Sigmoid colon (tissue), 7 donors: Measurements from ENCODE around the gene MYLK. TPM values are rescaled to one million over a fixed set of nuclear protein-coding genes. Genes with fewer than 3 reads are reported as not detected.

ENCODE experiments used
- DNase-seq: peaks from one replicate; pipeline ENCODE4 v3.0.0-alpha.2; 2019
- H3K27ac ChIP-seq, 4 donors: fragments of 200-600 bp; sonication (generic); one replicate each; pipeline ENCODE4 v1.5.1; 2016 to 2019; ENCODE audit warnings: mild to moderate bottlenecking in 1 of 4
- H3K27me3 ChIP-seq, 3 donors: fragments of 200-600 bp; sonication (generic); one replicate each; pipeline ENCODE4 v1.5.1; 2019; ENCODE audit warnings: mild to moderate bottlenecking in 1 of 3
- H3K36me3 ChIP-seq, 4 donors: fragments of 200-600 bp; sonication (generic); one replicate each; pipeline ENCODE4 v1.5.1; 2016 to 2019
- H3K4me1 ChIP-seq, 4 donors: fragments of 200-600 bp; sonication (generic); one replicate each; pipeline ENCODE4 v1.5.1; 2017 to 2019
- H3K4me3 ChIP-seq, 4 donors: fragments of 200-600 bp; sonication (generic); one replicate each; pipeline ENCODE4 v1.5.1; 2017 to 2019; ENCODE audit warnings: mild to moderate bottlenecking in 2 of 4, moderate library complexity in 1 of 4
- H3K9me3 ChIP-seq, 4 donors: fragments of 200-600 bp in 3 of 4; sonication (generic) in 3 of 4; one replicate each; pipeline versions ENCODE4 v1.5.1 to v1.6.1; 2013 to 2019
- EP300 ChIP-seq, 4 donors: sonication (generic); formaldehyde crosslinking; IDR thresholded peaks; one replicate each; pipeline ENCODE4 v1.6.1; 2017; ENCODE audit warnings: antibody characterized with exemption in 4 of 4
- POLR2A ChIP-seq, 2 donors: fragments of 450-650 bp; IDR thresholded peaks; one replicate each; pipeline ENCODE4 v1.6.1; 2016; ENCODE audit warnings: antibody characterized with exemption in 2 of 2, mild to moderate bottlenecking in 2 of 2, moderate library complexity in 2 of 2
- POLR2AphosphoS5 ChIP-seq, 4 donors: sonication (generic); formaldehyde crosslinking; IDR thresholded peaks; one replicate each; pipeline ENCODE4 v1.6.1; 2017; ENCODE audit warnings: antibody characterized with exemption in 4 of 4
- WGBS, 2 donors: extraction: QIAGEN DNeasy Blood & Tissue Kit; methylation state at CpG; one replicate each; pipeline ENCODE4 v1.1.7; 2013; 5-methylcytosine and 5-hydroxymethylcytosine counted together
- intact Hi-C: fragments of 100-400 bp; cut with DNase I; formaldehyde crosslinking; loops from one replicate; pipeline ENCODE4 v1.15.1; 2023
- polyA plus RNA-seq, 3 donors: library from polyadenylated mRNA; stranded (reverse); fragments of 200-250 nt; gene quantifications; one replicate each; pipeline ENCODE4 v1.2.3, GENCODE V29; 2013
- total RNA-seq, 4 donors: library from RNA; depleted of rRNA; stranded (reverse); fragments of >200 nt; gene quantifications; one replicate each; pipeline ENCODE4 v1.1.0, GENCODE V29; 2016
- TF ChIP-seq, protein P1 (sequence below), 4 experiments: fragments of 450-650 bp in 3 of 4; fragments of 200-600 bp in 1 of 4; IDR thresholded peaks; one replicate each; pipeline ENCODE4 v1.5.1; 2016 to 2019; ENCODE audit warnings: antibody characterized with exemption in 4 of 4, mild to moderate bottlenecking in 3 of 4, moderate library complexity in 2 of 4
- donor health status: healthy with polysubstance abuse.
- donor health status: Bipolar disorder and iron deficiency.
- donor health status: healthy.

Gene MYLK
- total and polyA plus RNA-seq, 7 donors: 21.5 to 2,153 (median 1,169) TPM

DNA sequence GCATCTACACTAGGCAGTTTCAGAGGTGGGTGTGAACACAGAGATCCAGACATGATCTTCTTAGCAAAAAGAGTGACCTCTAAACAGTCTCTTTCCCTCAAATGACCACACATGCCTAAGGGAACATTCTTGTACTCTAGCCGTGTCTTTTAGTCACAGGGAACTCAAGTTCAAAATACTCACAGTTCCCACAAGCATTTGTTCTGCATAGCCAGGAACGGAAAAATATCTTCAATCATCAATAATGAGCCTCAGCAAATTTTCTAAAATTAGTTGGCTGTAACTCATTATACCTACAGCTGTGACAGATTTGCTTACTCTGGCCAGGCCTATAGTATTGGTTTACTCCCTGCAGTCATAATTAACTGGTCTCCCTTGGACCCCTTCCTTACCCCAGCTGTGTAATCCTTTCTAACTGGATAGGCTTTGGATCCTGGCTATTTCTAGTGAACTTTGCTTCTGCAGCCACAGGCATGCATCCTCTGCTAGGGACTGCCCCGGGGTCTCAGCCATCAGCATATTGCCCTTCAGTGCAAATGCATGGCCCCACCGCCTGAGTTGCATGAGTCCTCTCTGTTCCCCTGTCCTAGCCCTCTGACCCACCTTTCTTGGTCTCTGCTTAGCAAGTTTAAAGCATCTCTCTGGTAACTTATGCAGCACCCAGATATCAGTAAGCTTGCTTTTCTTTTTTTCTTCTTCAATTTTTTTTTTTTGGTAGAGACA, 243.2 kb downstream of the MYLK start:
- peak; percentile 40 for DNase-seq
- Histone ChIP-seq H3K27ac (peak overlapping the region; percentile 87 to 98 (median 92)), H3K27me3 (no peaks in the 10 kb centered on the region), H3K36me3 (peaks cover 24 to 74% (median 34%) of the 10 kb centered on the region in 4 donors), H3K4me3 (no peak overlapping the region), H3K9me3 (no peaks in the 10 kb centered on the region), H3K4me1 (peaks cover 0 to 98% (median 95%) of the 10 kb centered on the region in 4 donors)
- WGBS, 2 donors: 83 to 88% methylated on average over 4 of the region's 4 CpGs
- TF ChIP-seq, protein P1, sequence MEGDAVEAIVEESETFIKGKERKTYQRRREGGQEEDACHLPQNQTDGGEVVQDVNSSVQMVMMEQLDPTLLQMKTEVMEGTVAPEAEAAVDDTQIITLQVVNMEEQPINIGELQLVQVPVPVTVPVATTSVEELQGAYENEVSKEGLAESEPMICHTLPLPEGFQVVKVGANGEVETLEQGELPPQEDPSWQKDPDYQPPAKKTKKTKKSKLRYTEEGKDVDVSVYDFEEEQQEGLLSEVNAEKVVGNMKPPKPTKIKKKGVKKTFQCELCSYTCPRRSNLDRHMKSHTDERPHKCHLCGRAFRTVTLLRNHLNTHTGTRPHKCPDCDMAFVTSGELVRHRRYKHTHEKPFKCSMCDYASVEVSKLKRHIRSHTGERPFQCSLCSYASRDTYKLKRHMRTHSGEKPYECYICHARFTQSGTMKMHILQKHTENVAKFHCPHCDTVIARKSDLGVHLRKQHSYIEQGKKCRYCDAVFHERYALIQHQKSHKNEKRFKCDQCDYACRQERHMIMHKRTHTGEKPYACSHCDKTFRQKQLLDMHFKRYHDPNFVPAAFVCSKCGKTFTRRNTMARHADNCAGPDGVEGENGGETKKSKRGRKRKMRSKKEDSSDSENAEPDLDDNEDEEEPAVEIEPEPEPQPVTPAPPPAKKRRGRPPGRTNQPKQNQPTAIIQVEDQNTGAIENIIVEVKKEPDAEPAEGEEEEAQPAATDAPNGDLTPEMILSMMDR (IDR thresholded peaks at IDR 0.05): no peak
- no peak for TF ChIP-seq POLR2A (IDR thresholded peaks at IDR 0.05)
- peak in 1 of 4 donors; percentile 6 for TF ChIP-seq POLR2AphosphoS5 (IDR thresholded peaks at IDR 0.05)
- TF ChIP-seq EP300 (IDR thresholded peaks at IDR 0.05): peak in 2 of 4 donors; percentile 15 to 41
- intact Hi-C loops: no loop called here

DNA sequence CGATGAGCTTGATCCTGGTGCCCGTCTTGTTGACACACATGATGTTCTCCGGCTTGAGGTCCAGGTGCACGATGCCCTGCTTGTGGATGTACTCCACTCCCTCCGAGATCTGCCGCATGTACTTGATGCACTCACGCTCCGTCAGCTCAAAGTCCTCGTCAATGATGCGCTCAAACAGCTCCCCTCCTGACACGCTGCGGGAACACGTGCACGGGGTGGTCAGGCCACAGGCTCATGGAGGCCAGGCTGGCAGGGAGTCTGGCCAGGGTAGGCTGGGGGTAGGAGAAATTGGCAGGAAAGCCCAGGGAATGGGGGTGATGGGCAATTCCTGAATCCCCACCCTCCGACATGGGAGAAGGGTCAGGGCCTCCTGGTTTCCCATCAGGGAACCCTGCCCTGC, 243.8 kb downstream of the MYLK start:
- peak; percentile 72 for DNase-seq
- intact Hi-C loops: no loop called here
- Histone ChIP-seq H3K27me3 (no peaks in the 10 kb centered on the region), H3K4me3 (no peak overlapping the region), H3K36me3 (peaks cover 24 to 73% (median 31%) of the 10 kb centered on the region in 4 donors), H3K27ac (peak overlapping the region; percentile 87 to 98 (median 92)), H3K9me3 (no peaks in the 10 kb centered on the region), H3K4me1 (peaks cover 0 to 98% (median 95%) of the 10 kb centered on the region in 4 donors)
- TF ChIP-seq, protein P1 (IDR thresholded peaks at IDR 0.05): no peak
- peak in 2 of 4 donors; percentile 6 to 37 for TF ChIP-seq POLR2AphosphoS5 (IDR thresholded peaks at IDR 0.05)
- 94 to 95% methylated on average over 15 of the region's 15 CpGs for WGBS, 2 donors

DNA sequence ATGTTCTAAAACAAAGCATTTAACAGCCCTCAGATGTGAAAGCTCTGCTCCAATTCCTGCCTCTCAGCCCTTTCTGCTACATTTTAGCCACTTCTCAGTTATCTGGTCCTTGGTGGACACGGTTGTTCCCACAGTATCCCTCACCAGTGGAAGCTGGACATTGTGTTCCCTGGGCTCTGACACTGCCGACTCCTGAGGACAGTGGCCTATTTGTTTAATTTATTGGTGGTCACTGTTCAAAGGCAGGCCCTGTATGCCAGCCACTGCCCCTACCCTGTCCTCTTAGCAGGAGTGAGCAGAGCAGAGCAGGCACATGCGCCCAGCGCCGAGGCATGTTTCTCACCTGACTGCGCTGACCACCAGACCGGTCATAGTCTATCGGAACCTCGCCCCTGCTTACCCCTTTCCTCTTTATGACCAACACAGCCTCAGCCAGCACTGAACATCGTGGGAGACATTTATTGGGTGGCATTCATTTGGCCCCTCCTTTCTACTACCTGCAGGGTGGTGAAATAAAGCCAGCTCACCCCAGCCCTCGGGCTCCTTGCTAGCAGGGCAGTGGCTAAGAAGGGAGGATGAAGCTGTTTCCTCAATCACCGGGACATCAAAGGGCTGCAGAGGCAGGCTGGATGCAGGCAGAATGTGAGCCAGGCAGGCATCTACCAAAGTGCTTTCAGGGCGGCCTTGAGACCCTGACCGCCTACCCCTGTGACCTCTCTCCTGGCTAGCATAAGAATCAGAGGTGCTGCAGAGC, 245.0 kb downstream of the MYLK start:
- Histone ChIP-seq H3K4me3 (no peak overlapping the region), H3K9me3 (no peaks in the 10 kb centered on the region), H3K36me3 (peaks cover 16 to 68% (median 33%) of the 10 kb centered on the region in 4 donors), H3K27ac (peak overlapping the region; percentile 87 to 98 (median 92)), H3K27me3 (no peaks in the 10 kb centered on the region), H3K4me1 (peaks cover 0 to 98% (median 96%) of the 10 kb centered on the region in 4 donors)
- peak; percentile 73 for DNase-seq
- 77 to 83% methylated on average over 14 of the region's 14 CpGs for WGBS, 2 donors
- intact Hi-C loops: no loop called here
- peak in 1 of 4 donors; percentile 24 for TF ChIP-seq EP300 (IDR thresholded peaks at IDR 0.05)
- no peak for TF ChIP-seq POLR2A (IDR thresholded peaks at IDR 0.05)
- TF ChIP-seq, protein P1 (IDR thresholded peaks at IDR 0.05): no peak
- TF ChIP-seq POLR2AphosphoS5 (IDR thresholded peaks at IDR 0.05): peak in 2 of 4 donors; percentile 11 to 13

GRCh38 chr3:123637841-123638240, 246.3 kb downstream of the MYLK start:
- intact Hi-C loops: no loop called here
- WGBS, 2 donors: 95 to 96% methylated on average over 5 of the region's 5 CpGs
- Histone ChIP-seq H3K9me3 (no peaks in the 10 kb centered on the region), H3K27me3 (no peaks in the 10 kb centered on the region), H3K27ac (peak overlapping the region; percentile 87 to 98 (median 92)), H3K36me3 (peaks cover 16 to 68% (median 36%) of the 10 kb centered on the region in 4 donors), H3K4me1 (peaks cover 0 to 98% (median 96%) of the 10 kb centered on the region in 4 donors), H3K4me3 (no peak overlapping the region)
- peak; percentile 60 for DNase-seq
- TF ChIP-seq, protein P1 (IDR thresholded peaks at IDR 0.05): no peak
- no peak for TF ChIP-seq POLR2A (IDR thresholded peaks at IDR 0.05)
- TF ChIP-seq EP300 (IDR thresholded peaks at IDR 0.05): no peak
- no peak for TF ChIP-seq POLR2AphosphoS5 (IDR thresholded peaks at IDR 0.05)
